Neuronal stem cell (in vitro differentiated cells): ENCODE results near the gene ABLIM3.
A peak's percentile ranks its signal among the peaks of the same experiment; 100 is the strongest.

ENCODE experiments used
- DNase-seq: peaks from one replicate; pipeline ENCODE4 v3.0.0-alpha.2; 2013; ENCODE audit warnings: low spot score
- H2AFZ ChIP-seq: one replicate; pipeline ENCODE4 v1.6.1; 2013; ENCODE audit warnings: mild to moderate bottlenecking, low read length, inconsistent platforms
- H2AK5ac ChIP-seq: 2 replicates; pipeline ENCODE4 v1.6.1; 2013; ENCODE audit warnings: low read depth, mild to moderate bottlenecking, inconsistent platforms, low read length, moderate library complexity, mixed read lengths
- H2BK120ac ChIP-seq: 2 replicates; pipeline ENCODE4 v1.6.1; 2013; ENCODE audit warnings: low read depth, mild to moderate bottlenecking, inconsistent platforms, low read length, moderate library complexity, mixed read lengths
- H2BK12ac ChIP-seq: one replicate; pipeline ENCODE4 v1.6.1; 2013; ENCODE audit warnings: low read length, inconsistent platforms
- H2BK15ac ChIP-seq: 2 replicates; pipeline ENCODE4 v1.6.1; 2013; ENCODE audit warnings: mild to moderate bottlenecking, low read length, inconsistent platforms, mixed read lengths
- H2BK5ac ChIP-seq: one replicate; pipeline ENCODE4 v1.6.1; 2013; ENCODE audit warnings: inconsistent platforms, mild to moderate bottlenecking, low read length, moderate library complexity
- H3K14ac ChIP-seq: one replicate; pipeline ENCODE4 v1.6.1; 2013; ENCODE audit warnings: low read length, inconsistent platforms
- H3K18ac ChIP-seq: 2 replicates; pipeline ENCODE4 v1.6.1; 2013; ENCODE audit warnings: low read length, inconsistent platforms
- H3K23ac ChIP-seq: 2 replicates; pipeline ENCODE4 v1.6.1; 2013; ENCODE audit warnings: low read depth, mild to moderate bottlenecking, mixed read lengths, low read length, inconsistent platforms; ENCODE audit not compliant: poor library complexity
- H3K27ac ChIP-seq: replicated peaks from 3 replicates; pipeline ENCODE4 v1.5.1; 2013; ENCODE audit warnings: low read length, inconsistent platforms
- H3K27me3 ChIP-seq, 3 experiments: 2 replicates each; pipeline ENCODE4 v1.6.1; 2013; ENCODE audit warnings: low read length in 3 of 3, mild to moderate bottlenecking in 2 of 3, inconsistent platforms in 1 of 3, low read depth in 1 of 3, mixed read lengths in 1 of 3, moderate library complexity in 1 of 3; ENCODE audit not compliant: control insufficient read depth in 3 of 3, insufficient read depth in 3 of 3
- H3K36me3 ChIP-seq, 2 donors: replicated peaks in 1 of 2; 2 replicates each; pipeline ENCODE4 v1.6.1; 2013; ENCODE audit warnings: low read length in 2 of 2; ENCODE audit not compliant: control insufficient read depth in 2 of 2, insufficient read depth in 2 of 2
- H3K4ac ChIP-seq: 2 replicates; pipeline ENCODE4 v1.6.1; 2013; ENCODE audit warnings: inconsistent platforms, mild to moderate bottlenecking, low read length, moderate library complexity
- H3K4me1 ChIP-seq, 2 donors: 1 replicate in 1 of 2; 2 replicates in 1 of 2; pipeline ENCODE4 v1.6.1; 2013; ENCODE audit warnings: low read length in 2 of 2, low read depth in 1 of 2; ENCODE audit not compliant: control insufficient read depth in 2 of 2, insufficient read depth in 1 of 2
- H3K4me2 ChIP-seq: one replicate; pipeline ENCODE4 v1.6.1; 2013; ENCODE audit warnings: mild to moderate bottlenecking, low read length, inconsistent platforms; ENCODE audit not compliant: insufficient read depth, poor library complexity, severe bottlenecking
- H3K4me3 ChIP-seq, 2 donors: 2 replicates each; pipeline ENCODE4 v1.5.1; 2013; ENCODE audit warnings: low read length in 2 of 2, mild to moderate bottlenecking in 2 of 2, inconsistent platforms in 1 of 2, moderate library complexity in 1 of 2
- H3K79me1 ChIP-seq: one replicate; pipeline ENCODE4 v1.6.1; 2013; ENCODE audit warnings: low read depth, mild to moderate bottlenecking, inconsistent platforms, low read length, moderate library complexity
- H3K9ac ChIP-seq: one replicate; pipeline ENCODE4 v1.6.1; 2013; ENCODE audit warnings: mild to moderate bottlenecking, low read depth, low read length, inconsistent platforms; ENCODE audit not compliant: poor library complexity
- H3K9me3 ChIP-seq, 2 donors: replicated peaks in 1 of 2; 2 replicates each; pipeline versions ENCODE3 to v1.6.1; 2013; ENCODE audit warnings: low read length in 2 of 2, mild to moderate bottlenecking in 2 of 2, inconsistent platforms in 1 of 2, low read depth in 1 of 2, mixed read lengths in 1 of 2, moderate library complexity in 1 of 2; ENCODE audit not compliant: control insufficient read depth in 2 of 2, insufficient read depth in 1 of 2
- H4K8ac ChIP-seq: one replicate; pipeline ENCODE4 v1.6.1; 2013; ENCODE audit warnings: low read depth, mild to moderate bottlenecking, inconsistent platforms, low read length, moderate library complexity
- H4K91ac ChIP-seq: one replicate; pipeline ENCODE4 v1.6.1; 2013; ENCODE audit warnings: low read length, low read depth, mild to moderate bottlenecking, inconsistent platforms; ENCODE audit not compliant: poor library complexity
- WGBS, 2 donors: extraction: QIAGEN DNeasy Blood & Tissue Kit; methylation state at CpG; one replicate each; pipeline ENCODE4 v1.1.7; 2013; ENCODE audit warnings: missing lambda C conversion rate in 2 of 2, mixed read lengths in 1 of 2; ENCODE audit not compliant: insufficient read length in 2 of 2, insufficient replicate concordance in 1 of 2; ENCODE audit errors: extremely low coverage in 2 of 2; 5-methylcytosine and 5-hydroxymethylcytosine counted together

ABLIM3 gene

DNA sequence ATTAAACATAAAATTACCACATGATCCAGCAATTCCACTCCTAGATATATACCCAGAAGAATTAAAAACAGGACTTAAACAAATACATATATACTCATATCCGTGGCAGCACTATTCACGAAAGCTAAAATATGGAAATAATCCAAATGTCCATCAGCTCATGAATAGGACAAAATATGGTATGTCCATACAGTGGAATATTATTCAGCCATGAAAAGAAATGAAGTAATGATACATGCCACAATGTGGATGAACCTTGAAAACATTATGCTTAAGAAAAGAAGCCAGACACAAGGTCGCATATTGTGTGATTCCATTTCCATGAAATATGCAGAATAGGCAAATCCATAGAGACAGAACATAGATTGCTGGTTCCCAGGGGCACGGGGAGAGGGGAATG is 105.6 kb downstream of the ABLIM3 start:
- peaks cover 0 to 2% of the 10 kb centered on the region in 2 donors for H3K9me3 ChIP-seq

GRCh38 chr5:149247726-149248125 is 106.4 kb downstream of the ABLIM3 start:
- no peak overlapping the region for H2BK120ac ChIP-seq
- no peak overlapping the region for H3K9ac ChIP-seq
- H2BK12ac ChIP-seq = no peak overlapping the region
- no peak overlapping the region for H2BK15ac ChIP-seq
- no peak overlapping the region for H4K91ac ChIP-seq
- no peaks in the 10 kb centered on the region for H3K27me3 ChIP-seq
- no peak overlapping the region for H4K8ac ChIP-seq
- no peaks in the 10 kb centered on the region for H3K36me3 ChIP-seq
- H3K4ac ChIP-seq = no peak overlapping the region
- peaks cover 0 to 2% of the 10 kb centered on the region in 2 donors for H3K9me3 ChIP-seq
- no peak overlapping the region for H3K14ac ChIP-seq
- no peak overlapping the region for H2BK5ac ChIP-seq
- H3K18ac ChIP-seq = peak overlapping the region; percentile 16
- no peak for DNase-seq
- H2AFZ ChIP-seq = no peak overlapping the region
- H3K4me3 ChIP-seq = no peak overlapping the region
- WGBS, 2 donors = no CpG with 5 or more reads among the region's 8 CpGs
- no peaks in the 10 kb centered on the region for H3K79me1 ChIP-seq
- no peak overlapping the region for H2AK5ac ChIP-seq
- H3K4me1 ChIP-seq = no peaks in the 10 kb centered on the region
- H3K23ac ChIP-seq = no peak overlapping the region
- H3K4me2 ChIP-seq = no peak overlapping the region
- H3K27ac ChIP-seq = no peak overlapping the region

More for the DNA sequence above, 105.6 kb downstream of the ABLIM3 start:
- Histone ChIP-seq H3K4ac (no peak overlapping the region), H3K27ac (no peak overlapping the region), H3K4me3 (no peak overlapping the region), H3K14ac (no peak overlapping the region), H2BK5ac (no peak overlapping the region), H2AFZ (no peak overlapping the region), H3K27me3 (no peaks in the 10 kb centered on the region), H3K9ac (no peak overlapping the region), H2BK12ac (no peak overlapping the region), H3K36me3 (no peaks in the 10 kb centered on the region), H3K79me1 (no peaks in the 10 kb centered on the region), H4K91ac (no peak overlapping the region), H3K4me2 (no peak overlapping the region), H2BK15ac (no peak overlapping the region), H3K23ac (no peak overlapping the region), H3K4me1 (no peaks in the 10 kb centered on the region), H2BK120ac (no peak overlapping the region), H2AK5ac (no peak overlapping the region), H4K8ac (no peak overlapping the region), H3K18ac (no peak overlapping the region)
- WGBS, 2 donors = no CpG with 5 or more reads among the region's 4 CpGs
- no peak for DNase-seq

DNA sequence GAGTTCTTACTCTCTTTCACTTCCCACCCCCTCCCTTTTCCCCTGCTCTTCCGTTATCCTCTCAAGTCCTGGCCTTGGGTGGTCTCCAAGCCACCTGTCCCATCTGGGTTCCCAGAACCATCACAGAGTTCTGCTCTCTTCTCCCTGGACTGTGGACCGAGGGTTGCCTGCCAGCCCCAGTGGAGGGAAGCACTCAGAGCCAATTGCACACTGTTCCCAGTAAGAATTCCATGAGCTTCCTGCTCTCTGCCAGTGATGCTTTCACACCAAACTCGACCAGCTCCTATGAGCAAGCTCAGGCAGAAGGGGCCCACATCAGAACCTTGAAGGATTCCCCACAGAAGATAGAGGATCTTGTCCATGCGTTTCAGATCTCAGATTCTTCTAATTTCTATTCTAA is 110.3 kb downstream of the ABLIM3 start:
- Histone ChIP-seq H4K8ac (no peak overlapping the region), H2BK5ac (no peak overlapping the region), H3K4me3 (no peak overlapping the region), H3K36me3 (no peaks in the 10 kb centered on the region), H2AFZ (no peak overlapping the region), H3K14ac (no peak overlapping the region), H3K27ac (no peak overlapping the region), H3K79me1 (no peaks in the 10 kb centered on the region), H2BK12ac (no peak overlapping the region), H3K4ac (no peak overlapping the region), H2BK15ac (no peak overlapping the region), H3K23ac (no peak overlapping the region), H3K9ac (no peak overlapping the region), H2AK5ac (no peak overlapping the region), H3K4me2 (no peak overlapping the region), H4K91ac (no peak overlapping the region), H3K4me1 (no peaks in the 10 kb centered on the region), H3K9me3 (peaks cover 0 to 2% of the 10 kb centered on the region in 2 donors), H3K18ac (no peak overlapping the region), H3K27me3 (no peaks in the 10 kb centered on the region), H2BK120ac (no peak overlapping the region)
- no peak for DNase-seq
- no CpG with 5 or more reads among the region's 4 CpGs for WGBS, 2 donors

DNA sequence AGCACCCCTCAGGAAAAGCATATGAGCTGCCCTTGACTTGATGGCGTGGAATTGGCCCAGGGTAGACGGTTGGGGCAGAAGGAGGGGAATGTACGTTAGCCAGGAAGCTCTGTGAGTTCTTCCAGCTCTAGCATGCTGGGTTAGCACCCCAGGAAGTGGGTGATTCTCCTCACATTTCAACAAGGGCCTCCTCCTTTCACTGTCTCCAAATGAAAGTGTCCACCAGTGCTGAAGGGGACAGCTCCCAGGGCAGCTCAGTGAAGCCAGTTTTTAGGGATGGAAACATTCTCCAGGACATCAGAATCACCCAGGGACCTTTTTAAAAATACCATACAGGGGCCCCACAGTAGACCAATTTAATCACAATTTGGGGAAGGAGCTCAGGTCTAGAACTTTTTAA is 113.2 kb downstream of the ABLIM3 start:
- Histone ChIP-seq H3K18ac (no peak overlapping the region), H3K4ac (no peak overlapping the region), H2AFZ (no peak overlapping the region), H3K14ac (no peak overlapping the region), H3K27me3 (peaks cover 0 to 6% (median 0%) of the 10 kb centered on the region in 3 experiments), H3K4me2 (no peak overlapping the region), H3K23ac (no peak overlapping the region), H3K4me3 (no peak overlapping the region), H3K4me1 (no peaks in the 10 kb centered on the region), H3K9me3 (no peaks in the 10 kb centered on the region), H2BK15ac (no peak overlapping the region), H2BK12ac (no peak overlapping the region), H2BK120ac (no peak overlapping the region), H3K27ac (no peak overlapping the region), H4K91ac (no peak overlapping the region), H2AK5ac (no peak overlapping the region), H4K8ac (no peak overlapping the region), H3K36me3 (no peaks in the 10 kb centered on the region), H3K9ac (no peak overlapping the region), H2BK5ac (no peak overlapping the region), H3K79me1 (no peaks in the 10 kb centered on the region)
- no CpG with 5 or more reads among the region's 3 CpGs for WGBS, 2 donors
- DNase-seq = peak; percentile 26
